Prostate gland (tissue), 2 donors: Measurements from ENCODE around the gene C16orf86. TPM values are rescaled to one million over a fixed set of nuclear protein-coding genes. Genes with fewer than 3 reads are reported as not detected.
A peak's percentile ranks its signal among the peaks of the same experiment; 100 is the strongest.

Source experiments
- DNase-seq: peaks from one replicate; pipeline ENCODE4 v3.0.0-alpha.2; 2019; ENCODE audit warnings: low spot score
- H3K27ac ChIP-seq, 2 donors: fragments of 200-600 bp; sonication (generic); 2 replicates each; pipeline ENCODE4 v1.5.1; 2017 to 2019
- H3K27me3 ChIP-seq: fragments of 200-600 bp; sonication (generic); replicated peaks from 2 replicates; pipeline ENCODE4 v1.5.1; 2019; ENCODE audit not compliant: insufficient read depth
- H3K36me3 ChIP-seq, 2 donors: fragments of 200-600 bp; sonication (generic); 1 replicate in 1 of 2; 2 replicates in 1 of 2; pipeline versions ENCODE4 v1.5.1 to v1.8.1; 2017 to 2019
- H3K4me1 ChIP-seq: fragments of 200-600 bp; sonication (generic); replicated peaks from 2 replicates; pipeline ENCODE4 v1.5.1; 2019
- H3K4me3 ChIP-seq, 2 donors: fragments of 200-600 bp; sonication (generic); 2 replicates each; pipeline ENCODE4 v1.5.1; 2017 to 2019
- H3K9me3 ChIP-seq: fragments of 200-600 bp; sonication (generic); 2 replicates; pipeline ENCODE4 v1.5.1; 2017
- POLR2A ChIP-seq: fragments of 450-650 bp; IDR thresholded peaks from one replicate; pipeline ENCODE4 v1.6.1; 2016; ENCODE audit warnings: antibody characterized with exemption, mild to moderate bottlenecking
- POLR2AphosphoS5 ChIP-seq: sonication (generic); formaldehyde crosslinking; IDR thresholded peaks from one replicate; pipeline ENCODE4 v1.6.1; 2017; ENCODE audit warnings: antibody characterized with exemption
- WGBS: methylation state at CpG from one replicate; pipeline ENCODE4 v1.1.5; 2018; 5-methylcytosine and 5-hydroxymethylcytosine counted together
- intact Hi-C: fragments of 100-400 bp; cut with DNase I; formaldehyde crosslinking; loops from one replicate; pipeline ENCODE4 v1.14.2; 2022
- total RNA-seq, 2 donors: library from RNA; depleted of rRNA; stranded (reverse); fragments of >200 nt; gene quantifications; one replicate each; pipeline ENCODE4 v1.1.0, GENCODE V29; 2016
- TF ChIP-seq, protein P1 (sequence below), 4 experiments: fragments of 200-600 bp in 2 of 4; fragments of 450-650 bp in 2 of 4; sonication (generic) in 2 of 4; IDR thresholded peaks; 1 replicate in 3 of 4; 2 replicates in 1 of 4; pipeline ENCODE4 v1.5.1; 2016 to 2019; ENCODE audit warnings: antibody characterized with exemption in 4 of 4, mild to moderate bottlenecking in 2 of 4, moderate library complexity in 2 of 4

C16orf86 gene
- total RNA-seq, 2 donors from 2014 or later, result 10.0 to 18.3 TPM

DNA sequence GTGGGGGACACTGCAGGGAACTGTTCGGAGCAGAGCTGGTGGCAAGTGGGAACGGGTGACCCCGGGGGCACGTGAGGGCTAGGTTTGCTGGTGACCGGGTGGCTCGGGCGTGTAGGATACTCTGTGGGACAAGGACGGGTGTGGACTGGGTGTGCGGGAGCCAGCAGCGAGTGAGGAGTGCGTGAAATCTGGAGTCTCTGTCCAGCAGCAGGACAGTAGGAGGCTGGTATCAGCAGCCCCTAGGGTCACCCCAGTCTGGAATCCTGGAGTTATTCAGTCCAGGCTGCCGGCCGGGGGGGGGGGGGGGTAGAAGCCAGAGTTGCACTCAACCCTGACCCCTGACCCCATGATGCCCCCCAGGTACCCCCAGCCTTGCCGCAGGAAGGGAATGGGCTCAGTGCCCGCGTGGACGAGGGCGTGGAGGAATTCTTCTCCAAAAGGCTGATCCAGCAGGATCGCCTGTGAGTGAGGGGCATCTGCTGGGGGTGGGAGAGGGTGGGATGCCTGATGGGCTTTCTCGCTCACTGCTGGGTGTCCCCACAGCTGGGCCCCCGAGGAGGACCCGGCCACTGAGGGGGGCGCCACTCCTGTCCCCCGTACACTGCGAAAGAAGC, 12.7 kb upstream of the C16orf86 start:
- H3K9me3 ChIP-seq, result no peaks in the 10 kb centered on the region
- 28% methylated on average over 22 of the region's 25 CpGs for WGBS
- no peak for DNase-seq
- peaks cover 3% of the 10 kb centered on the region for H3K27me3 ChIP-seq
- H3K36me3 ChIP-seq, result no peaks in the 10 kb centered on the region
- intact Hi-C loops, result no loop called here
- peak overlapping the region in 1 of 2 donors; percentile 35 for H3K4me3 ChIP-seq
- no peak overlapping the region for H3K27ac ChIP-seq
- TF ChIP-seq POLR2AphosphoS5 (no peak), POLR2A (no peak)
- TF ChIP-seq, protein P1, sequence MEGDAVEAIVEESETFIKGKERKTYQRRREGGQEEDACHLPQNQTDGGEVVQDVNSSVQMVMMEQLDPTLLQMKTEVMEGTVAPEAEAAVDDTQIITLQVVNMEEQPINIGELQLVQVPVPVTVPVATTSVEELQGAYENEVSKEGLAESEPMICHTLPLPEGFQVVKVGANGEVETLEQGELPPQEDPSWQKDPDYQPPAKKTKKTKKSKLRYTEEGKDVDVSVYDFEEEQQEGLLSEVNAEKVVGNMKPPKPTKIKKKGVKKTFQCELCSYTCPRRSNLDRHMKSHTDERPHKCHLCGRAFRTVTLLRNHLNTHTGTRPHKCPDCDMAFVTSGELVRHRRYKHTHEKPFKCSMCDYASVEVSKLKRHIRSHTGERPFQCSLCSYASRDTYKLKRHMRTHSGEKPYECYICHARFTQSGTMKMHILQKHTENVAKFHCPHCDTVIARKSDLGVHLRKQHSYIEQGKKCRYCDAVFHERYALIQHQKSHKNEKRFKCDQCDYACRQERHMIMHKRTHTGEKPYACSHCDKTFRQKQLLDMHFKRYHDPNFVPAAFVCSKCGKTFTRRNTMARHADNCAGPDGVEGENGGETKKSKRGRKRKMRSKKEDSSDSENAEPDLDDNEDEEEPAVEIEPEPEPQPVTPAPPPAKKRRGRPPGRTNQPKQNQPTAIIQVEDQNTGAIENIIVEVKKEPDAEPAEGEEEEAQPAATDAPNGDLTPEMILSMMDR (IDR thresholded peaks at IDR 0.05), result no peak
- H3K4me1 ChIP-seq, result no peaks in the 10 kb centered on the region

DNA sequence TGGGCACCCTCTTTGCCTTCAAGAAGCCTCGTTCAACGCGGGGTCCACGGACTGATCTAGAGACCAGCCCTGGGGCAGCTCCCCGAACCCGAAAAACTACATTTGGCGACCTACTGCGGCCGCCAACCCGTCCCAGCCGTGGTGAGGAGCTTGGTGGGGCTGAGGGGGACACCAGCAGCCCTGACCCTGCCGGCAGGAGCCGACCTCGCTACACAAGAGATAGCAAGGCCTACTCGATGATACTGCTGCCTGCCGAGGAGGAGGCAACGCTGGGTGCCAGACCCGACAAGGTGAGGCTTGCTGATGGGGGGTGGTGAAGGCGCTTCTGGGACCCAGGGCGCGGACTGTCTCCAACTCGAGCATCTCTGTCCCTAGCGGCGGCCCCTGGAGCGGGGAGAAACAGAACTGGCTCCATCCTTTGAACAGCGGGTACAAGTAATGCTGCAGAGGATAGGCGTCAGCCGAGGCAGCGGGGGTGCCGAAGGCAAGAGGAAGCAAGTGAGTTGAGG, 12.2 kb upstream of the C16orf86 start:
- Histone ChIP-seq H3K4me1 (no peaks in the 10 kb centered on the region), H3K9me3 (no peaks in the 10 kb centered on the region), H3K27me3 (no peaks in the 10 kb centered on the region), H3K4me3 (no peak overlapping the region), H3K27ac (no peak overlapping the region), H3K36me3 (no peaks in the 10 kb centered on the region)
- no peak for TF ChIP-seq POLR2A
- TF ChIP-seq, protein P1 (IDR thresholded peaks at IDR 0.05), result no peak
- TF ChIP-seq POLR2AphosphoS5, result no peak
- 41% methylated on average over 29 of the region's 30 CpGs for WGBS
- DNase-seq, result no peak
- intact Hi-C loops, result no loop called here

DNA sequence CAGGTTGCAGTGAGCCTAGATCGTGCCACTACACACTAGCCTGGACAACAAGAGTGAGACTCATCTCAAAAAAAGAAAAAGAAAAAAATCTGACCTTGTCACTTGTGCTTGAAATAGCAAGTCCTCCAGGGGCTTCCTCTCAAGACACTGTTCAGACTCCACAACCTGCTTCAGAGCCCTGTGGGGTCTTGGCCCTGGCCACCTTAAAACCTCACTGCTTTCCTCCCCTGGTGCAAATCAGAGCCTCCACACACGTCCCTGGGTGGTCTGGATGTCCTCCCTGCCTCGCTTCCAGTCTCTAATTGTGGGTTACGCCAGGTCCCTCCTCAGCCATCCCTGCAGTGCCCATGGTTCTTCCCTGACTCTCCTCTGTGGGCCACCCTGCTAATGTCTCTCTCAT, 11.3 kb upstream of the C16orf86 start:
- no peaks in the 10 kb centered on the region for H3K9me3 ChIP-seq
- H3K27ac ChIP-seq, result no peak overlapping the region
- H3K27me3 ChIP-seq, result no peaks in the 10 kb centered on the region
- no peak for TF ChIP-seq POLR2A
- TF ChIP-seq, protein P1 (IDR thresholded peaks at IDR 0.05), result no peak
- TF ChIP-seq POLR2AphosphoS5, result no peak
- WGBS, result 77% methylated on average over 4 of the region's 4 CpGs
- H3K36me3 ChIP-seq, result no peaks in the 10 kb centered on the region
- intact Hi-C loops, result no loop called here
- no peak overlapping the region for H3K4me3 ChIP-seq
- no peak for DNase-seq
- no peaks in the 10 kb centered on the region for H3K4me1 ChIP-seq

DNA sequence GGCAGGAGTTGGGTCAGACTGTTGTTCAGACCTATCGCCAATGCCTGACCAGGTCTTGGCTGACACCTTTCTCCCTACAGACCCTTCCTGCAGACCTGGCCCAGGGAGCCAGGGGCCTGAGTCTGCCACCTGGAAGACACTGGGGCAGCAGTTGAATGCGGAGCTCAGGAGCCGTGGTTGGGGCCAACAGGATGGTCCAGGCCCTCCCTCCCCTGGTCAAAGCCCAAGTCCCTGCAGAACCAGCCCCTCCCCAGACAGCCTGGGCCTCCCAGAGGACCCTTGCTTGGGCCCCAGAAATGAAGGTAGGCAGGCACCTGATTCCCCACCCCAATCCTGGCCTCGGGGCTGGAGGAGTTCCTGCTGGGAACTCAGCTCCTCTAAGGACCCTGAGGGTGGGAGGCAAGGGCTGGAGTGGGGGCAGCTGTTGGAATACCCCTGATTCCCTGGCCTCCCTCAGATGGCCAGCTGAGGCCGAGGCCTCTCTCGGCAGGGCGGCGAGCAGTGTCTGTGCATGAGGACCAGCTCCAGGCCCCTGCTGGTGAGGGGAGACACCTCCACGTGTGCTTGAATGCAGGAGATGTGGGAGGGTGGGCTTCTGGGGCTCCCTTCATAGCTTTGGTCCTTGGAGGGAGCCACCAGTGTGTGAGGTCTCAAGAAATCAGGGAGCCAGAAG, 10.1 kb upstream of the C16orf86 start:
- intact Hi-C loops, result no loop called here
- WGBS, result 85% methylated on average over 9 of the region's 9 CpGs
- H3K9me3 ChIP-seq, result no peaks in the 10 kb centered on the region
- TF ChIP-seq POLR2AphosphoS5, result no peak
- TF ChIP-seq, protein P1 (IDR thresholded peaks at IDR 0.05), result no peak
- TF ChIP-seq POLR2A, result no peak
- no peak for DNase-seq
- H3K36me3 ChIP-seq, result no peaks in the 10 kb centered on the region
- H3K4me3 ChIP-seq, result no peak overlapping the region
- H3K27ac ChIP-seq, result no peak overlapping the region
- no peaks in the 10 kb centered on the region for H3K27me3 ChIP-seq
- H3K4me1 ChIP-seq, result peaks cover 4% of the 10 kb centered on the region
